Activated gamma-delta T cell treated with anti-CD3 and anti-CD28 coated beads, Interleukin-2, amount 50 U/mL, for 16 hours (primary cell): Measurements from ENCODE around the gene LDHA.

Source experiments
- DNase-seq: peaks from one replicate; pipeline ENCODE4 v3.0.0-alpha.2; 2020; ENCODE audit warnings: low read depth

The LDHA gene

DNA sequence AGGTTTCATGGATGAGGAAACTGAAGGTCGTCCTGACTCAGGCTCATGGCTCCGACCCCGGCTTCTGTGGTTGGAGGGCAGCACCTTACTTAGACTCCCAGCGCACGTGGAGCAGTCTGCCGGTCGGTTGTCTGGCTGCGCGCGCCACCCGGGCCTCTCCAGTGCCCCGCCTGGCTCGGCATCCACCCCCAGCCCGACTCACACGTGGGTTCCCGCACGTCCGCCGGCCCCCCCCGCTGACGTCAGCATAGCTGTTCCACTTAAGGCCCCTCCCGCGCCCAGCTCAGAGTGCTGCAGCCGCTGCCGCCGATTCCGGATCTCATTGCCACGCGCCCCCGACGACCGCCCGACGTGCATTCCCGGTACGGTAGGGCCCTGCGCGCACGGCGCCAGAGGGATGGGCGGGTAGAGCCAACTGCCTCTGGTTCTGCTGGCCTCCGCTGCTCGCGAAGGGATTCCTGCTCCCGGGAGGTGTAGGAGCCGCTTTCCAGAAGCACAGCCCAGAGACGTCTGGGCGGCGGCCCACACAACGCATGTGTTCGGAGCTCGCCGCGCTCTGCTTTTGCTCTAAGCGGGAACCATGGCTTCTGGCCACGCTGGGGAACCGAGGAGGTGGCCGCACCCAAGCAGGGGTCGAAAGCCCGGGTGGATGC lies at the start of gene LDHA:
LDHA (plus strand) TSS at position 289 of the 653 bp plus-strand sequence. CDS start 2,280 bp downstream, outside the sequence.
- peak; percentile 98 for DNase-seq

GRCh38 chr11:18347471-18348125 lies 46.8 kb upstream of the LDHA start:
- DNase-seq, result no peak

DNA sequence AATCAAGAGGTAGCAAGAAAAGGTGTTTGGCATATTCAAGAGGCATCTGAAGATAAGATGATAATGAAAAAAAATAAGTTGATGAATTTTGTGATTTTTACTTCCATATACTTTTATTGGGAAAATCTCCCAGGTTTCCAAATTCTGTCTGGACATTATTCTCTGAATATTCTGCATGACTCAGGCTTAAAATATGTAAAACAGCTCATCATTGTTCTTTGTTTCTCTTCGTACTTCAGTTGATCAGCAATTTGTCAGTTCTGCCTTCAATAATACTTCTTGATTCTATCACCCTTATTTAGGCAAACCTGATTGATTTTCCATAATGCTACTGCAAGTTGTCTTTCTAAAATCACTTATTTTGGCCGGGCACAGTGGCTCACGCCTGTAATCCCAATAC lies 41.8 kb upstream of the LDHA start:
- DNase-seq, result no peak

GRCh38 chr11:18358646-18359045 lies 35.7 kb upstream of the LDHA start:
- DNase-seq, result no peak

DNA sequence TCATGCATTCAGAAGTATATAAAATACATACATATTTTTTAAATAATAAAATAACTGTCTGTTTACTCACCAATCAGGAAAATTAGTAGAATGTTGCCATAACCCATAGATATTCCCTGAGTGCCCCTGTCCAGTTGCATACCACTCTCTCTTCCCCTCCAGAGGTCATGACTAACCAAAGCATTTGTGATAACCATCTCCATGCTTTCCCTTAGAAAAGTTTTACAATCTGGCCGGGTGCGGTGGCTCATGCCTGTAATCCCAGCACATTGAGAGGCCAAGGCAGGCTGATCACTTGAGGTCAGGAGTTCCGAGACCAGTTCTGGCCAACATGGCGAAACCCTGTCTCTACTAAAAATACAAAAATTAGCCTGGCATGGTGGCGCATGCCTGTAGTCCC lies 33.2 kb upstream of the LDHA start:
- DNase-seq, result no peak

DNA sequence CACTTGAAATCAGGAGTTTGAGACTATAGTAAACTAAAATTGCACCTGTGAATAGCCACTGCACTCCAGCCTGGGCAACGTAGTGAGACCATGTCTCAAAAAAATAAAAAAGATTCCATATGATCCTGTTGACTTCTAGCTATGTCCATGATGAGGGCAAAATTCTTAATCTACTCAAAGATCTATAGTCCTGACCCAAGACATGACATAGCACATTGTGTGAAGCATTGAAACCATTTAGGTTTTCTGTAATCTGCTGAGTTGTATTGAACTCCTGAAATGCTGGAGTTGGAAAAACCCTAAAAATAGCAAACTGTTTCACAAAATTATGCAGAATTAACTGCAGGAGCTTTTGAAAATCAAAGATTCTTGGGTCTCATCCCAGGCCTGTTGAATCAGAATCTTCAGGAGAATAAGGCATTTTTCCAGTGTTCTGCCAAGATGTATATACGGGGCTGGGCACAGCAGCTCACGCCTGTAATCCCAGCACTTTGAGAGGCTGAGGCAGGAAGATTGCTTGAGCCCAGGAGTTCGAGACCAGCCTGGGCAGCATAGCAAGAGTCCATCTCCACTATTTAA lies 29.8 kb upstream of the LDHA start:
- no peak for DNase-seq

DNA sequence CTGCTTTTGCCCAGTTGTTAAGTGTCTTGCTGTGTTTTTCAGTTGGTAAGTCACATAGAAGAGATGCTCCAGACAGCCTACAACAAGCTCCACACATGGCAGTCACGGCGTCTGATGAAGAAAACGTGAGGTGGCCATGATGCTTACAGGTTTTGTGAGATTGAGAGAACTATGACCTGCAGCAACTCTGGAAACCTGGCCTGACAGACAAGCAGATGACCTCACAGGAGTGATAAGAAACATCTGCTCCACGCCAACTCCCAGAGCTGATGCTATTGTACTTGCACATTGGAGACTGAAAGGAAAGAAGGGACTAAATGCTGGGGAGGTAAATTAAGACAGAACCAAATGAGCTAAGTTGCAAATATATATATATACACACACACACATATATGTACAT lies 28.6 kb upstream of the LDHA start:
- no peak for DNase-seq

- DNase-seq, result no peak
These were observed 28.1 kb upstream of the LDHA start for GRCh38 chr11:18366286-18366685.

DNA sequence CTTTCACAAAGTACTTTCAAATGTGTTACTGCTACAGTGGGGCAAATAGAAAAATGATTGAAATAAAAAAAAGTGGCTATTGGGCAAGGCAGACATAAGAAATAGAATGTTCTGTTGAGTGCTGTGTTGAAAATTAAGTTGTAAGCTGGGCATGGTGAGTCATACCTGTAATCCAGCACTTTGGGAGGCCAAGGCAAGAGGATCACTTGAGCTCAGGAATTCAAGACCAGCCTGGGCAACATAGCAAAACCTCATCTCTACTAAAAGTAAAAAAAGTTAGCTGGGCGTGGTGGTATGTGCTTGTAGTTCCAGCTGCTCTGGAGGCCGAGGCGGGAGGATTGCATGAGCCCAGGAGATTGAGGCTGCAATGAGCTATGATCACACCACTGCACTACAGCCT lies 26.9 kb upstream of the LDHA start:
- DNase-seq, result no peak

GRCh38 chr11:18368221-18368620 lies 26.1 kb upstream of the LDHA start:
- DNase-seq, result no peak

DNA sequence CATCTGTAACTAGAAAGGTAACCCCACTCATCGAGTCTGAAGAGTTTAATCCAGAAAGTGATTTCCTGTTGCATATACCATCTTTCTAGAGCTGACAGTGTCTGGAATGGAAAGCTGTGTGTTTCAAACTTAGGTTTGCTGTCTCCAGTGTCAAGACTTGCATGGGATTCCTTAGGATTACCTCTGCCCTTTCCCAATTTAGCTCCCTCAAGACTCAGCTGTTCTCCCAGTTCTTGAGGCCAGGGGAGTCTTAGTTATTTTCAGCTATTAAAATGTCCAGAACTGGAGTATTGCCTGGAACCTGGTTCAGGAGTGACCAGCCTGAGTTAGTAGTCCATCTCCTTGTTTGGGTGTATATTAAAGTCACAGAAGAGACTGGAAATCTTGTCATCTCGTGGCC lies 25.0 kb upstream of the LDHA start:
- DNase-seq, result no peak

GRCh38 chr11:18371279-18371678 lies 23.1 kb upstream of the LDHA start:
- no peak for DNase-seq

- DNase-seq, result no peak
These were observed 22.2 kb upstream of the LDHA start for GRCh38 chr11:18372201-18372600.

DNA sequence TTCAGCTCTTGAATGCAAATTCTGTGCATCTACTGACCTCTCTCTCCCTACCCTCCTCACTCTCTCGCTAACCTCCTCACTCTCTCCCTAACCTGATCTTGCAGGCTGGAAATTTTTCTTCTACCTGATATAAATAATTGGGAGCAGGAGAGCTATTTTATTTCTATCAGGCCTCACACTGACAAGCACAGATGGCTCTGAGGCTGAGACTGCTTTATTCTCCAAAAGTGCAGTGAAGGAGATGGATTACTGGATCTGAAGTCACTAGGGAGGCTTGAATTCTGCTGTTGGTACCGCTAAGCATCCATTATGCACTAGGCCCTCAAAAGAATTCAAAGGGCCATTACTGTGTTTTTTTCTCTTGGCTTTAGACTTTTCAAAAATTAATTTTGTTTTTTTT lies 19.4 kb upstream of the LDHA start:
- no peak for DNase-seq

- no peak for DNase-seq
These were observed 18.4 kb upstream of the LDHA start for GRCh38 chr11:18375941-18376340.

DNA sequence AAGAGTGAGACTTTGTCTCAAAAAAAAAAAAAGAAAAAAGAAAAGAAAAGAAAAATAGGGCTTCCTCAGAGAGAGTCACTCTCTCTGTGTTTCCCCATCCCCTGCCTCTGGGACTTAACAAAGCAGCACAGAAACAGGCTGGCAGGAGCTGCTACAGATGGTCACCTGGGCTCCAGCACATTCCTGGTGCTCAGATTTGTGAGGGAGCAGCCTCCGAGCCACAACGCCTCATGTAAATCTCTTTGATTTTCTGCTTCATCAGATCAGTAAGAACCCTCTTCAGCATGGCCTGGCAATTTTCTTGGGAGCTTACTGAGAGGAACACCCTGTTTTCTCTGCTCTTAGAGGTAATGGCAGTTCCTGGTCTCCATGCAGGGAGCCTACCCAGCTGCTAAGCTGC lies 15.2 kb upstream of the LDHA start:
- no peak for DNase-seq

DNA sequence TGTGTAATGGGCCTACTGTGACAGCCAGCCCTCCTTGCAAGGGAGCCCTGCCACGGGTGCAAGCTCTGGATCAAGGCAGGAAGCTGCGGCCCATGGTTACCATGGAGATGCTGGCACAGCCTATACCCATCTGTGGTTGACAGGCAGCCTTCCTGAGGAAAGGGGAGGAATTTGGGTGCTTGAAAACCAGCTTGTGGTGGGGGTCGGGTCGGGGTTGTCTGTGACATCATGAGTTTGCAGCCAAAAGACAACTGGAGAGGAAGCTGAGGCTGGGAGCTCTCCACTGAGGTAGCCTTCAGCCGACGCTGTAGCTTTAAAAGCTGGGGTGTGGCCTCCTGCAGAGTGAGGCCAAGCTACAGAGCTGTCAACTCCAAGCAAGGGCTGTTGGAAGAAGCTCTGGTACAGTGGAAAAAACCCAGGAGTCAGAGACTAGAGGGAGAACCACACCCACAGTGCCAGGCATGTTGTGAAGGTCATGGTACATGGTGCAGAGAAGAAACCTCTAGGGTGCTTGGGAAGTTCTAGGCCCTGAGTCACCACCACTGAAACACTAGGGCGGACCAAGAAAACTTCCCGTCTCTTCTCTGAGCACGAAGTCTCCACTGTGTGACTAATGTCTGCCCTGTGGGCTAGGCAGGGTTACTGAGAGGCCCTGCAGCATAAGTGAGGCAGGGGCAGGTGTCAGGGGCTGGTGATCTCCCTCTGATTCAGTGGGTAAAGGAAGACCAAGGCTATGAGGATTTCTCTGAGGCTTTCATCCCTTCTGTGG lies 10.8 kb upstream of the LDHA start:
- DNase-seq, result peak; percentile 38

- no peak for DNase-seq
These were observed 10.2 kb upstream of the LDHA start for GRCh38 chr11:18384157-18384641.

- no peak for DNase-seq
These were observed 4.3 kb upstream of the LDHA start for GRCh38 chr11:18390088-18390487.

DNA sequence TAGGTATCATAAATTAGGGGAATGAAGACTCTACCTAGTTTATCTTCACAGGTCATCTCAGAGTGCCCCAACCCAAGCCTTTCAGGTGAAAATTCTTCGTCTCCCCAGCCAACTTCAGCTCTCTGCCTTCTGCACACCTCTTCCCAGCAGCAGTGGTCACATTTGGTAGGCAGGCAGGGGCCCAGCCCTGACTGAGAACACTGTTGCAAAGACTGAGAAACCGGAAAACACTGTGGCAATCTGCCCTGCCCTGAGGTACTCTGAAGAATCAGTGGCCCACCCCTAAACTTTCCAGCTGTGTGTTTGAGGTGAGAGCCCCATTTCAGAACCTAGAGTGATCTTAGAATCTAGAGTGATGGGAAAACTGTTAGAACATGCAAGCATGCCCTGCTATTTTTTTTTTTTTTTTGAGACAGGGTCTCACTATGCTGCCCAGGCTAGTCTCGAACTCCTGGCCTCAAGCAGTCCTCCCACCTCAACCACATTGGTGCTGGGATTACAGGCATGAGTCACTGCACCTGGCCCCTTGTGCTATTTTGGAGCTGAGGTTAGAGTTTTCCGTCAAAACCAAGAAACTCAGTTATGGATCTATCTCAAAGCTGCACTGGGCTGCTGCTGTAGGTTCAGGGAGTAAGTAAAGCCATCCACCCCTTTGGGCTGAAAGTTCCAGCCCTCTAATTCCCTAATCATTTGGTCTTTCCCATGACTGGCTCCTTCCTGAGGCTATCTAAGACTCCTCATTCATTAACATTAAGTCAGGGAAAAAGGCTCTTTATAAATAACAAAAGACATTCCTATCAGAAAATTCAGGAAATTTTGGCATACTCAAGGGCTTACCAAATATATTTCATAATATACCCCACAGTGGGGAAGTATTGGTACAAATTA lies 1.7 kb upstream of the LDHA start:
- no peak for DNase-seq

DNA sequence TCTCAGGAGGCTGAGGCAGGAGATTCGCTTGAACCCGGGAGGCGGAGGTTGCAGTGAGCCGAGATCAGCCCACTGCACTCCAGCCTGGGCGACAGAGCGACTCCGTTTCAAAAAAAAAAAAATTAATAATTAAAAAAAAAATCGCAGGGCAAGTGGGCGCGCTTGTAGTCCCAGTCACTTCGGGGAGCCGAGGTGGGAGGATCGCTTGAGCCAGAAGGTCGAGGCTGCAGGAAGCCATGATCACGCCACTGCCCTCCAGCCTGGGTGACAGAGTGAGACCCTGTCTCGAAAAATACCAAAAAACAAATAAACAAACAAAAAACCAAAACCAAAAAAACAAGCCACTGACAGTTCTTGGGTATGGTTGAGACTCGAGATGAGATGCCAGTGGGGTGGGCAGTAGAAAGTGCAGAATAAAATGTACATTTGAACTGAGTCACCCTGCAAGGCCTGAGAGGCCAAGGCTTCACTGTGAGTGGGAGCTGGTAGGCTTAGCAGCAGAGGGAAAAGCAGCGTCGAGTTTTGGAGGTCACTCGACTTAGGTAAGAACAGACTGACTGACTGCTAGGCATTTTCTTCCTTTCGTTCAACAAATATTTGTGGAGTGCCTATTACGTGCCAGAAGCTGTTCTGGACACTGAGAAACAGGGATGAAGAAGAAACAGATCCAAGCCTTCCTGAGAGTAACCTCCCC lies 635 bp upstream of the LDHA start:
- DNase-seq, result no peak
